HTR-8/SVneo (cell line): ENCODE data around the gene EVI5.
"Not testable (repeated sequence)": the region's sequence is repeated elsewhere in the genome, so short reads cannot be mapped to it uniquely, and the experiment has no call there.

ENCODE experiments used
- DNase-seq: peaks from one replicate; pipeline ENCODE4 v3.0.0; 2011; ENCODE audit warnings: low spot score, mixed read lengths; ENCODE audit not compliant: insufficient read length
- FAIRE-seq: peaks from 2 replicates; lab custom pipeline; 2011; peaks lifted over from hg19 to GRCh38; lab: Jason Lieb, UNC

The EVI5 gene

DNA sequence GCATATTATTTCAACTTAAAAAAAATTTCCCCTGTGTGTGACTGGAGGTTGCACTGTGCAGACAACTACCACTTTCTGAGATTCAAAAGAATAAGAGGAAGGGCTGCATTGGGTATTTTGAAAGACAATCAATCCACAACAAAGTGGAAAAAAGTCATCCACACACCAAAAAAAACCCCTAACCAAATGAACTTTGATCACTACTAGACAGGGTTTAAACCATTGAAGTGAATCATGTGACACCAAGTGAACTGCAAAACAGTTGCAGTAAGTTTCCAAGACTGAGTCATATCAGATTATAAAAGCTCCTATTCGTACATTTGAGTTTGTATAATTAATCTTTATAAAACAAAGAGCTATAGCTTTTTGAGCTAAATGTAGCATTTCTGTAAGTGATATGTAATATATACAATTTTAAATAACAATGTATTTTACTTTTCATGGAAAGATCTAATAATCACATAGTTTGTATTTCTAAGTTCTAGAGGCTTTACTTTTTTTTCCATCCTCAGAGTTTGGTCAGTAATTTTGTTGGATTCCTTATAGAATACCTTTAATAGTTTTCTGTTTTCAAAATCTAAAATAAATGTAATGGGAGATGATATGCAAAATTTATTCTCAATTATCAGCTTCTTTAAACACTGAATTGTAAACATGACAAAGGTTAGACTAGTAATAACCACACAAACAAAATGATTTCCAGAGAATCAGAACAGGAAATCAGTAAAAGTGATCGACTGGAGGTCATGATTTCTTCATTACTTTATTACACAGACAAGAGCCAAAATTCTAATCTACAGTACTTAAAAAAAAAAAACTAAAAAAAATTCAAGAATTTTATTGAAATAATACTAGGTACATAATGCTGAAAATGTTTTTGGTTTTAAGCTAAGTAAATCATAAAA, 247.7 kb downstream of the EVI5 start:
- FAIRE-seq, result no peak
- no peak for DNase-seq

GRCh38 chr1:92536211-92536979, 248.5 kb downstream of the EVI5 start:
- FAIRE-seq, result no peak
- no peak for DNase-seq

- DNase-seq, FAIRE-seq: not testable (repeated sequence)
Observed at GRCh38 chr1:92532371-92532770, 252.5 kb downstream of the EVI5 start.

GRCh38 chr1:92531939-92532338, 253.0 kb downstream of the EVI5 start:
- FAIRE-seq, DNase-seq: not testable (repeated sequence)

DNA sequence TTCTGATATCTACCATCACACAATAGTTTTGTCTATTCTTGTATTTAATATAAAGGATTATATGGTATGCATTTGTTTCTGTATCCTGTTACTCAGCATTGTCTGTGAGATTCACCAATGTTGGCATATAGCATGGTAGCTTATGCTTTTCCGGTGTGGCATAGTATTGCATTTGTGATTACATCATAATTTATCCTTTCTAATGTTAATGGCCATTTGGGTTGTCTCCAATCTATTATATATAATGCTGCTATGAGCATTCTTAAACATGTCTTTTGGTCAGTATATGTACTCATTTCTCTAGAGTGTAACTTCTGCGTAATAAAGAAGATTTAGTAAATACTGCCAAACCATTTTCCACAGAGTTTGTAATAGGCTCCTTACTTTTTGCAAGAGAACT, 257.2 kb downstream of the EVI5 start:
- DNase-seq (no peak), FAIRE-seq (no peak)

- not testable (repeated sequence) for FAIRE-seq, DNase-seq
Observed at GRCh38 chr1:92524944-92525590, 259.8 kb downstream of the EVI5 start.

DNA sequence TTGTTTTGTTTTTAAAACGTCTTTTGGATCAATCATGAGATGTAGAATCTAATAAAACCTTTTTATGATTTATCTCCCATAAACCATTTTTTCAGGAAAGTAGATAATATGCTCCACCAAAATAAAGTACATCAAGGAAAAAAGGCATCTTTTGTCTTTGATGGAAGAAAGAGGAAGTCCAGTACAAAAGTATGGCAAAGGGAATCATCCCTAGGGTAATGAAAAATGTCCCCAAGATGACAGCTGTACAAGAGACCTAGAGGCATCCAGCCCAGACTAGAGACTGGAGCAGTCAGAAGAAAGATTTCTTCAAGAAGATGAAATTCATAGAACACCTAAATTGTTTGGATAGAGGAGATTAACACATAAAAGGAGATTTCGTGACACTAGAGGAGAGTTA, 265.9 kb downstream of the EVI5 start:
- FAIRE-seq, result no peak
- no peak for DNase-seq

DNA sequence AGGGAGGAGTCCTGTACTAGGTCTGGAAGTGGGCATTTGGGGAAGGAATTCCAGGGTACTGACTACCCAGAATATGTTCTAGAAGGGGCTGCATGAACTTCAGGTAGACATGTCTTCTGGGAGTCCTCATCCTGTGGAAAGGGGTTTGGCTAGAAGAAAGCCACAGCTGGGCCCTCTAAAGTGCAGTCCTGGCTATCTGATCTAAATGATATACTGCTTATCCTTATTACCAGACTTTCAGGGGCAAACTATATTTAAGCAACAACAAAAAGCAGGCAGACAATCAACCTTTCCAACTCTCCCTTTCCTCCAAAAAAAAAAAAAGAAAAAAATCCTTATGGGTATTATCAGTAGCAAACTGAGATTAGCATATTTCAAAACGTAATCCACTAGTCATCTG, 268.3 kb downstream of the EVI5 start:
- no peak for DNase-seq
- no peak for FAIRE-seq

DNA sequence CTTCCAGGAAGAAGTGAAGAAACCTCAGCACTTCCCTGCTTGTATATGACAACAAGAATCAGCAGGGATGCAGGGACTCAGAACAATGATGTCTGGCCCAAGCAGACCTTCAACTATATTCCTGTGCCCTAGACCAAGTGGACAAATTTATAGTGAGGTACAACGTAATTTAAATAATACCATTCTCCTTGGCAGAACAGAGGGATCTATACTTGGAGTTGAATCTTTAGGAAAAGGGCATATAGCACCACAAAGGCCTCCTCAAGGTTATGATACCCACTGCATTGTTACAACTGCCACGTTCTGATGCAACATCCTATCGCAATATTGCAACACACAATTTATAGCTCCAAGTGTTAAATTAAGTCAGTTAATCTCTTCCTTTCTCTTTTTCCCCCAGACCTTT, 269.1 kb downstream of the EVI5 start:
- FAIRE-seq, result no peak
- DNase-seq, result no peak

- no peak for DNase-seq
- no peak for FAIRE-seq
Observed at GRCh38 chr1:92511541-92511940, 273.4 kb downstream of the EVI5 start.

DNA sequence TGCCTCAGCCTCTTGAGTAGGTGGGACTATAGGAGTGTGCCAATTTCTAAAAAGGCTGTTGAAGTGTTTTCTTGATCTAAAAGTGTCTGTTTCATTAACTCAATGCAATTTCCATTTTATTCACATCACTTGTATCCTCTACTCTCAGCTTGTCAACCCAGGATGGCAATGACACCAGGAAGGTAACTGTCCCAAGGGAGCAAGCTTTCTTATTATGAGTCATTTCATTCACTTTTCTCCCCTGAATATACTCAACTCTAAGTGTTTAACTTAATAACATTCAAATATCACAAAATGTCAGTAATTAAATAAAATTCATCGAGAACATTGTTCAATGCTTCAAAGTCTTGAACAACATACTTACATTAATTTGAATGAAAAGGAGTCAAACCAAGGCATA, 275.3 kb downstream of the EVI5 start:
- FAIRE-seq (no peak), DNase-seq (no peak)

DNA sequence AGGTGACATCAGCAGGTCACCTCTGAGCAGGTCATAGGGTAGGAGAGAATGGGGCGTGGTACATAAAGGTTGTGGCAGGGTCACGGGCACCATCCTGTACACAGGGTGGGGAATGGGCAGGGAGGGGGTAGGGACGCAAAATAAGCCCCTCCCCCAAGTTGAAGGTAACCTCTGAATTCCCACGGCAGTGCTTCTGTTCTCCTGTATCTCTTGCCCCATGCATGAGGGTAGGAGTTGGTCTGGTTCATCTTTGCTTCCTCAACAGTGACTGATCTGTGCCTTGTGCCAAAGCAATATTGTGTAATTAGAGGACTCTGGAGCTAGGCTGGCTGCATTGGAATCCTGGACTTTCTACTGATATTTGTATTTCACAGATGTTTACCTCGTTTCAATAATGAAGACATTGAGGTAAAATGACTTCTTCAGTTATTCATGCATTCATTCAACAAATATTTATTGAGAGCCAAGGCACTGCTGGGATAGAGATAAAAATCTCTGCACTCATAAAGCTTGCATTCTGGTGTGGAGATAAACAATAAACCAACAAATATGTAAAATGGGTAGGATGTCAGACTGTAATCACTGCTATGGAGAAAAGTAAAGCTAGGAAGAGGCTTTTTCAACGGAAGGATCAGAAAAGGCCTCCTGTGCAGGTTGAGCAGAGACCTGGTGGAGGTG, 279.8 kb downstream of the EVI5 start:
- DNase-seq (no peak), FAIRE-seq (no peak)

- no peak for FAIRE-seq
- no peak for DNase-seq
Observed at GRCh38 chr1:92504291-92505014, 280.5 kb downstream of the EVI5 start.

GRCh38 chr1:92503926-92504285, 281.0 kb downstream of the EVI5 start:
- FAIRE-seq (no peak), DNase-seq (no peak)

- no peak for FAIRE-seq
- DNase-seq, result no peak
Observed at GRCh38 chr1:92503043-92503925, 281.6 kb downstream of the EVI5 start.

- FAIRE-seq (no peak), DNase-seq (no peak)
Observed at GRCh38 chr1:92502247-92502646, 282.7 kb downstream of the EVI5 start.

DNA sequence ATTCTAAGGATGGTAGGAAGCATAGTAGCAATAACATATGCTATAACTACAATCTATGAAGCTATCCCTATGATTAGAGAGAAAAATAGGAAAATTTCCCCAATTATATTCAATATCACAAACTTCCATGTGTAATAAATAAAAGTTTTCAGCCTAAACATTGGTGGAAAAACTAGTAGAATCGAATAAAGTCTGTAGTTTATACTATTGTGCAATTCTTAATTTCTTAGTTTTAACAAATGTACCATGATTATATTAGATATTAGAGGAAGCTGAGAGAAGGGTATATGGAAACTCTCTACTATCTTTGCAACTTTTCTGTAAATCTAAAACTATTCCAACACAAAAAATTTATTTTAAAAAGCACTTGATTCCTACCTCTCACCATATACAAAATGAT, 284.4 kb downstream of the EVI5 start:
- FAIRE-seq, result no peak
- DNase-seq, result no peak

DNA sequence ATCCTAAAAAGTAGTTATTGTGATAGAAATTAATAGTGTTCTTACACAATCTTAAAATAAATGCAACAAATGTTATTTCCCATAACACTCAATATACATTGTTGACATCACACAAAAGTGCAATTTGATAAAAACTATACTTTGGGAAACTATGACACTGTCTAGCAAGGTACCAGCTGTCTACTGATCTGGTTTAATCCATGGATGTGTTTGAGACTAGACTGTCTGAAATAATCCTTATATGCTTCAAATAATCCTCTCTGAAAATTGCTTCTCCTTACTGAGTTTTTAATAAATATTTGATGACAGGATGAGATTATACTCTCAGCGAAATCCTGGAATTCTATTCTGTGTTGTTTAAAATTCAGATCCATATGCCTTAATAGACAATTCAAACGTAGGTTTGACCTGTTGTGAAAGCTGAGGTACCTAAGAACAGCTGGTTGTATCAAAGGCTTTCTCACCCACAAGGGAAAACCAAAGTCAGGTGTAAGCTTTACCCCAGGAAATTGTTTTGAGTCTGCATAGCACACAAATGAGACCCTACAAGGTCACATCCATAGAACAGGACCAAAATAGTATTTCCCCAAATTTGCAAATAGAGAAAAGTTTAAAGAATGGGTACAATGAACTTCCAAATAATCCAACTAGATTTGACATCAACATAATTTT, 289.4 kb downstream of the EVI5 start:
- DNase-seq, result no peak
- FAIRE-seq, result no peak
